Neutrophil (primary cell): Measurements from ENCODE around the gene RAPGEF3.
A peak's percentile ranks its signal among the peaks of the same experiment; 100 is the strongest.

ENCODE experiments used
- H3K27ac ChIP-seq: fragments of 200-600 bp; sonication (generic); 2 replicates; pipeline ENCODE4 v1.5.1; 2016; ENCODE audit warnings: mild to moderate bottlenecking, moderate library complexity
- H3K27me3 ChIP-seq: fragments of 200-600 bp; sonication (generic); 2 replicates; pipeline ENCODE4 v1.6.0; 2016; ENCODE audit warnings: mild to moderate bottlenecking
- H3K36me3 ChIP-seq: fragments of 200-600 bp; sonication (generic); 2 replicates; pipeline ENCODE4 v1.5.1; 2017
- H3K4me1 ChIP-seq, 2 experiments: fragments of 200-600 bp in 1 of 2; sonication (generic) in 1 of 2; 1 replicate in 1 of 2; 2 replicates in 1 of 2; pipeline versions ENCODE4 v1.5.1 to v1.6.1; 2013 to 2016; ENCODE audit warnings: low read depth in 1 of 2, low read length in 1 of 2, mild to moderate bottlenecking in 1 of 2, moderate library complexity in 1 of 2; ENCODE audit not compliant: control insufficient read depth in 1 of 2, insufficient read depth in 1 of 2
- H3K4me3 ChIP-seq, 2 experiments: fragments of 200-600 bp in 1 of 2; sonication (generic) in 1 of 2; 1 replicate in 1 of 2; 2 replicates in 1 of 2; pipeline ENCODE4 v1.5.1; 2013 to 2016; ENCODE audit warnings: low read depth in 1 of 2, low read length in 1 of 2, mild to moderate bottlenecking in 1 of 2, moderate library complexity in 1 of 2
- H3K9me3 ChIP-seq: fragments of 200-600 bp; sonication (generic); 2 replicates; pipeline ENCODE4 v1.5.1; 2016
- TF ChIP-seq, protein P1 (sequence below): fragments of 200-600 bp; sonication (generic); IDR thresholded peaks from 2 replicates; pipeline ENCODE4 v1.5.1; 2016; ENCODE audit warnings: antibody characterized with exemption

The RAPGEF3 gene

GRCh38 chr12:47698631-47699030 is 60.0 kb downstream of the RAPGEF3 start:
- H3K27me3 ChIP-seq: no peaks in the 10 kb centered on the region
- no peak overlapping the region for H3K4me3 ChIP-seq
- H3K4me1 ChIP-seq: peaks cover 10% of the 10 kb centered on the region in 2 experiments
- no peaks in the 10 kb centered on the region for H3K9me3 ChIP-seq
- TF ChIP-seq, protein P1, sequence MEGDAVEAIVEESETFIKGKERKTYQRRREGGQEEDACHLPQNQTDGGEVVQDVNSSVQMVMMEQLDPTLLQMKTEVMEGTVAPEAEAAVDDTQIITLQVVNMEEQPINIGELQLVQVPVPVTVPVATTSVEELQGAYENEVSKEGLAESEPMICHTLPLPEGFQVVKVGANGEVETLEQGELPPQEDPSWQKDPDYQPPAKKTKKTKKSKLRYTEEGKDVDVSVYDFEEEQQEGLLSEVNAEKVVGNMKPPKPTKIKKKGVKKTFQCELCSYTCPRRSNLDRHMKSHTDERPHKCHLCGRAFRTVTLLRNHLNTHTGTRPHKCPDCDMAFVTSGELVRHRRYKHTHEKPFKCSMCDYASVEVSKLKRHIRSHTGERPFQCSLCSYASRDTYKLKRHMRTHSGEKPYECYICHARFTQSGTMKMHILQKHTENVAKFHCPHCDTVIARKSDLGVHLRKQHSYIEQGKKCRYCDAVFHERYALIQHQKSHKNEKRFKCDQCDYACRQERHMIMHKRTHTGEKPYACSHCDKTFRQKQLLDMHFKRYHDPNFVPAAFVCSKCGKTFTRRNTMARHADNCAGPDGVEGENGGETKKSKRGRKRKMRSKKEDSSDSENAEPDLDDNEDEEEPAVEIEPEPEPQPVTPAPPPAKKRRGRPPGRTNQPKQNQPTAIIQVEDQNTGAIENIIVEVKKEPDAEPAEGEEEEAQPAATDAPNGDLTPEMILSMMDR: no peak
- no peak overlapping the region for H3K27ac ChIP-seq
- H3K36me3 ChIP-seq: peaks cover 34% of the 10 kb centered on the region

- Histone ChIP-seq H3K36me3 (peaks cover 40% of the 10 kb centered on the region), H3K4me1 (peaks cover 10% of the 10 kb centered on the region in 2 experiments), H3K9me3 (no peaks in the 10 kb centered on the region), H3K4me3 (no peak overlapping the region), H3K27ac (peak overlapping the region; percentile 50), H3K27me3 (no peaks in the 10 kb centered on the region)
- TF ChIP-seq, protein P1: no peak
Measured at GRCh38 chr12:47698055-47698454, 60.6 kb downstream of the RAPGEF3 start.

DNA sequence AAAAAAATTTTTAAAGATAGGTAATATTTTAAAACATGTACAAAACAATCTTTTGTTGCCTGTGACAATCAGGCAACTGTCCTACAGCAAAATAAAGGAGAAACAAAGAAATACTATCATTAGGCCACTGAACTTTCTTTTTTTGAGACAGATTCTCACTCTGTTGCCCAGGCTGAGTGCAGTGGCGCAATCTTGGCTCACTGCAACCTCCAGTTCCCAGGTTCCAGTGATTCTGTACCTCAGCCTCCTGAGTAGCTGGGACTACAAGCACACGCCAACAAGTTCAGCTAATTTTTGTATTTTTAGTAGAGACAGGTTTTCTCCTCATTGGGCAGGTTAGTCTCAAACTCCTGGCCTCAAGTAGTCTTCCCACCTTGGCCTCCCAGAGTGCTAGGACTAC is 69.5 kb downstream of the RAPGEF3 start:
- Histone ChIP-seq H3K27ac (no peak overlapping the region), H3K36me3 (peaks cover 52% of the 10 kb centered on the region), H3K9me3 (no peaks in the 10 kb centered on the region), H3K4me3 (no peak overlapping the region), H3K4me1 (no peaks in the 10 kb centered on the region), H3K27me3 (no peaks in the 10 kb centered on the region)
- TF ChIP-seq, protein P1: no peak

GRCh38 chr12:47687636-47688035 is 71.0 kb downstream of the RAPGEF3 start:
- no peak overlapping the region for H3K4me3 ChIP-seq
- TF ChIP-seq, protein P1: no peak
- H3K27me3 ChIP-seq: no peaks in the 10 kb centered on the region
- no peaks in the 10 kb centered on the region for H3K9me3 ChIP-seq
- no peak overlapping the region for H3K27ac ChIP-seq
- H3K4me1 ChIP-seq: no peaks in the 10 kb centered on the region
- peaks cover 46% of the 10 kb centered on the region for H3K36me3 ChIP-seq

GRCh38 chr12:47686645-47687240 is 71.9 kb downstream of the RAPGEF3 start:
- Histone ChIP-seq H3K27me3 (no peaks in the 10 kb centered on the region), H3K4me1 (no peaks in the 10 kb centered on the region), H3K4me3 (no peak overlapping the region), H3K27ac (no peak overlapping the region), H3K36me3 (peaks cover 45% of the 10 kb centered on the region), H3K9me3 (no peaks in the 10 kb centered on the region)
- TF ChIP-seq, protein P1: no peak
